PC-9 (cell line): Measurements from ENCODE around the gene SPATA1.

Experiments
- CTCF ChIP-seq: fragments of 200-600 bp; sonication (generic); conservative IDR thresholded peaks from 2 replicates; pipeline ENCODE4 v1.6.1; 2017; ENCODE audit warnings: mixed run types, antibody characterized with exemption, mild to moderate bottlenecking, moderate library complexity
- EZH2 ChIP-seq: fragments of 200-600 bp; sonication (generic); IDR thresholded peaks from 2 replicates; pipeline ENCODE4 v1.8.0; 2017; ENCODE audit warnings: antibody characterized with exemption, low read depth

- TF ChIP-seq CTCF (no peak), EZH2 (no peak)
These were observed 65.0 kb downstream of the SPATA1 start for GRCh38 chr1:84571150-84571535.
